Measurements from ENCODE around the gene DENND4B.

The DENND4B gene

DNA sequence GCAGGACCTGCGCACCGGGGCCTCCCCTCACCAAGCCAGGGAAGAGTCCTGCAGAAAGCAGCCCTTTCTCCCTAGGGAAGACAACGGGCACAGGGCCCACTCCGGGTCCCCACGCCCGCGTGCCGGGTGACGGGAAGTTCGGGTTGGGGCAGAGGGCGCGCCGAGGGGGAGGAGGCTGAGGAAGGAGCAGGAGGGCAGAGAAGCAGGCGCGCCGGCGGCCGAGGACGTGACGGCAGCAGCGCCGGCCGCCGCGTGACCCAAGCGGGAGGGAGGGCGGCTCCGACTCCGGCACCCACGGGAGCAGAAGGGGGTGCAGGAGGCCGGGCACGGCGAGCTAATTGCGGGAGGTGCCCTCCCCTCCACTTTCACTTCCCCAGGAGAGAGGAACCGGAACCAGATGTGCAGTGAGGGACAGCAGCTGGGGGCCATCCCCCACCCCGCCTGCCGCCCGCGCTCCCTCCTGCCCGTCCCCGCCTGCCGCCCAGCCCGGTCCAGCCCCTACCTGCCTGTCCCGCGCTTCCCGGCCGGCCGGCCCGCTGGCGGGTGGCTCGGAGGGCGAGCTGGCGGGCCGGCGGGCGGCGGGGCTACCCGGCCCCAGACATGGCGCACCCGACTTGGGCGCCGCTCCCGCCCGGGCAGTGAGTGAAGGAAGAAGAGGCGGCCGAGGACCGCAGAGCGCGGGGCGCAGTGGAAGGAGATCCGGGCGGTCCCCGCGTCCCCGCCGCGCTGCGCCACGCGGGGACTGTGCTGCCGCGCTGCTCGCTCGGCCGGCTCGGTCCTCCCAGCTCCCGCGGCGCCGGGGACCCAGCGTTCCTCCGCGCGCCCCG, 510 bp downstream of the DENND4B start:
- peak; percentile 73 for DNase-seq (ENCODE audit: low spot score)

DNA sequence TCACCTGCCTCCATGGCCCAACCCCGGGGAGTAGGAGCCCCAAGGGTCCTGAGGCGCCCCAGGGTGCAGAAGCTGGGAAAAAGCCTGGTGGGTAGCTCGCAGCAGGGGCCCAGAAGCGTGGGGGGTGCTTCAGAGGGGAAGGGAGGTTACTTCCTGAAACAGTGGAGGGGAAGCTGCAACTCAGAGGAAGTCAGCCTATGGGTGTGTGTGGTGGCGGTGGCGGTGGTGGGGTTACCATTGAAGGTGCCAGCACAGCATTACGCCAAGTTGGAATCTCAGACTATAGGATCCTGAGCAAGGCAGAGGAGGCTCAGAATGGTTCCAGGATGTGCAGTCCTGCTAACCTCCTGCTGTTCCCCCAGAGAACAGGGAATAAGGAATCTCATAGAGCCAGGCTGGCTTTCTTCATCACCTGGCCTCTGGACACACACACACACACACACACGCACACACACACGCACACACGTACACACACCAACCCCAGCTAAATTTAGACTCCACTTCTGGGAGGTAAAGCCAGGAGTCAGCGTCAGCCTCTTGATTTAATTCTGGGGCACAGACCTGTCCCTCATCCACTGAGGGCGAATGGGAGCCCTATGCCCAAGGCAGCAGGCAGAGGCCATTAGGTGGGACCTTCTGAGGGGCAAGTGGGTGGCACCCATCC, 1.3 kb downstream of the DENND4B start:
- DNase-seq (ENCODE audit: low spot score) = peak; percentile 80

DNA sequence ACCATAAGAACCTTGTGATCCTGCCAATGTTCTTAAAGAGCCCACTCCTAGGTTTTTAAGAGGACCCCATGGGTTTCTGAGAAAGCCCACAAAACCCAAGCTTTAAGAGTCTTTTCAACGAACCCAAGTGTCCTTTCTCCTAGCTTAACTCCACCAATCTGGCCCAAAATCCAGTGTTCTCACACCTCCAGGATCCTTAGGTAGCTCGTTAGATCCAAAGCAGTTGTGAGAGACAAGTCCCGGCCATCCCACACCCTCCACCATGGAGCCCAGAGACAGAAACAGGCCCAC, 1.7 kb downstream of the DENND4B start:
- no peak for DNase-seq (ENCODE audit: low spot score)

DNA sequence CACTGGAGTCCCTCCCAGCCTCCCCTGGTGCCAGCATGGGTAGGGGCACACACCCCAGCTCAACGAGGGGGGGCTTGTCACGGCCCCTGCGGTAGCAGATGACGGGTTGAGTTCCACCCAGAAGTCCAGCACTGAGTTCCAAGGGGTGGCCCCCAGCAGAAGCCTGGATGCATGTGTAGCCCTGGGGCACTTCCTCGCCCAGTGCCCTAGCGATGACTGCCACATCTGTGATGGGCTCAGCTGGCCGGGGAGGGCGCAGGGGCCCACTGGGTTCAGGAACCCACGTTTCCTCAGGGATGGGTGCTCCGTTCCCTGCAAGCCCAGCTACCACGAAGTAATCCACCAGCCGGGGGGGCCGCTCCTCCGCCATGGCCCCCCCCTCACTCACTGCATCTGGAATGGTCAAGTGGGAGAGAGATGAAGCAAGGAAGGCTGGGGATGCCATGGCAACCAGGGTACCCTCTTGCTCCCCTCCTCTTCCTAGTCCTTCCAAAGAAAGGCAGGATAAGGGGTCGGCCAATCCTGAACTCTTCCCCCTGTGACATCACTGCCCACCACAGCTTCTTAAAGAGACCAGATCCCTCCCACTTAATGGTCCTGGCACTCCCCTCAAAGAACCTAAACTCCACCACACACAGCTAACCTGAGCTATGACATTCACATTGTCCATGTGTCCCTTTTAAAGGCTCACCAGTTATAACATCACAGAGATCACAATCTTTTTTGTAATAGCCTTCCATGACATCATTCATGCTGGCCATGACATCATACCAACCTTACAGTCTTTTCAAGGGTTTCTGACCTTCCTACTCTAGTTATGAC, 2.3 kb downstream of the DENND4B start:
- DNase-seq (ENCODE audit: low spot score) = no peak

DNA sequence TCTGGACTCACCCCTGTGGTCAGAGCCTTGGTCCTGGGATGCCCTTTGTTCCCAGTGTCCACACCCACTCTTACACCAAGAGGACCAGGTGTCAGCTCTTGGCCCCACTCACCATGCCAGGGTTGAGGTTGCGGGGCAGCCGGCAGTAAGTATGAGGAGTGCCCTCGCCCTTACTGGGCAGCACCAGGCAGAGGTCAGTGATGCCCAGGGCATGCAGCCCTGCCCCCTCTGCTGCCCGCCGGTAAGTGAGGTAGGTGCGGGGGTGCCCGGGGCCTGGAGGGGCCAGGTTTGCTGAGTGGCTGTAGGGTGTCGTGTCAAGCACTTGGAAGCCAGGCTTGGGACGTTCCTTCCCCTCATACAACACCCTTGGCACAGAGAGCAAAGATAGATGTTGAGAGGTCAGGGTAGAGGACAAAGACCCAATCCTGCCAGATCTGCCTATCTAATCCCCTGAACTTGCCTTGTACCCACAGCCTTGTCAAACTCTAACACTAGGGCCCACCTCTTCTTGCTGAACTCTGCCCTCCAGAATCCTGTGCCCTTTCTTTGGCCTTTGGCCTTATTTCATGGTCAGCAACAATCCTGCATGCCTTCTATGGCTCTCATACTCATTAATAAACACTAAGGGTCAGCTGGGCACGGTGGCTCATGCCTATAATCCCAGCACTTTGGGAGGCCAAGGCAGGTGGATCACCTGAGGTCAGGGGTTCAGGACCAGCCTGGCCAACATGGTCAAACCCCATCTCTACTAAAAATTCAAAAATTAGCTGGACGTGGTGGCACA, 3.6 kb downstream of the DENND4B start:
- DNase-seq (ENCODE audit: low spot score) = no peak

DNA sequence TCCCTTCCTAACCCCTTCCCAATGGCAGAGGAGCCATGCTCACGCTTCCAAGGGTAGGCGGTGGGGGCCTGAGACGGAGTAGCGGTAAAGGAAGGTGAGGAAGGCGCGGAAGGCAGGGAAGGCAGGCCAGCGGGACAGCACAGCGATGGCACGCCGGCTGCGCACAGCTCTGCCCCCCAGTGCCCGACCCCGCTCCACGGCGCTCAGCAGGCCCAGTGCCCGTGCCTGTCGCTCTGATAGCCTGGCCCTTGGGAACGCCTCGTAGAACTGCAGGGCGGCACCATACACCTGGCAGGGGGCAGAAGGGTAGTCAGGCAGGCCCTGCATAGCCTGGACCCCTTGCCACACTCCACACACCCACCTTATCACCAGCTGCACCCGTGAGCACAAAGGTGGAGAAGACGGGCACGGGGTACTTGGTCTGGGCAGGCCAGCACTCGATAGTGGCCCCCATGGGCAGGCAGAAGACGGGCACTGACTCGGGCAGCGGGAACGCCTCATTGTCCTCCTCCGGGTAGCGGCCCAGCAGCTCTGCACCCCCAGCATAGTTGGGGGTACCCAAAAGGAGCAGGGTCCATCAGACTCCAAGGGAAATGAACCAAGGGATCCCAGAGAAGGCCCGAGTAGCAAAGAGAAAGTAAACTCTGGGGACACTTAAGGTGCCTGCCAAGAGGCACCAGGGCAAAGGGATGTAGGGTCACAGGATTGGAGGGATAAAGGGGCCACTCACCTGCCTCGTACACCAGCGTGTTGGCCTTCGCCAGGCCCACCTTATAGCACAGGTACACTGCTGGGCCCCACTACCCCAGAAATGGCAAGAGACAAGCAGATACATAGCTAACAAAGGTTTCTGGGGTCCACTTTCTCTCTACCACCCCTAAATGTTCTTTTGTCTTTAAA, 4.4 kb downstream of the DENND4B start:
- DNase-seq (ENCODE audit: low spot score) = no peak

DNA sequence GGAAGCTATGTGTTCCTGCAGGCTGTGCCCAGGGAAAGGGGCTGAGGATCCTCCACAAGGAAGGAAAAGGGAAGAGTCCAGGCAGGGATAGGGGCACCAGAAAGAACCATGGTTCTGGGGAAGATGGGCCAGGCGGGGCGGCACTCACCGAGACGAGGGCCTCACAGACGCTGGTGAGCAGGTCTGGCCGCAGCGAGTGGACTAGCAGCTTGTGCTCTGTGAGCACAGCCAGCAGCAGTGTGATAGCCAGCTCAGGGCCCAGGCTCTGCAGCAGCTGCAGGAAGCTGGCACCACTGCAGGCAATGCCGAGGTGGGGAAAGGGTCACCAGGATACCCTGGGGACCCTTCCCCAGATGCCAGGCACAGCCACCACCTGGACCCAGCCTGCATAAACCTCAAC, 5.8 kb downstream of the DENND4B start:
- DNase-seq (ENCODE audit: low spot score) = no peak

DNA sequence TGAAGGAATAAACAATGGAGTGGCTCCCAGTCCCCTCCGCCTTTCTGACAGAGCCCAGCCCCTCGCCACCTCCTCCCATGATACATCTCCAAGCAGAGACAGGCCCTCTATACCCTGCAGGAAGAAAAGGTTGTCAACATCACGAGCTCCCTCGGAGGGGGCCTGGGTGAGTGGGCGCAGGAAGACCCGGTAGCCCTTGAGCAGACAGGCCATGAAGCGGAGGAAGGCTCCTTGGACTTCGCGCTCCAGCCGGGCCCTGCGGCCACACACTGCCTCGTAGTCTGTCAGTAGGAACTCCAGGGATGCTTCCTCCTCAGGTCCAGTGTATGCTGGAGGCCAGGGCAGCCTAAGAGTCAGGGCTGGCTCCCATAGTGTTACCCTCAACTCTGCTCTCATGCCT, 7.0 kb downstream of the DENND4B start:
- DNase-seq (ENCODE audit: low spot score) = no peak

DNA sequence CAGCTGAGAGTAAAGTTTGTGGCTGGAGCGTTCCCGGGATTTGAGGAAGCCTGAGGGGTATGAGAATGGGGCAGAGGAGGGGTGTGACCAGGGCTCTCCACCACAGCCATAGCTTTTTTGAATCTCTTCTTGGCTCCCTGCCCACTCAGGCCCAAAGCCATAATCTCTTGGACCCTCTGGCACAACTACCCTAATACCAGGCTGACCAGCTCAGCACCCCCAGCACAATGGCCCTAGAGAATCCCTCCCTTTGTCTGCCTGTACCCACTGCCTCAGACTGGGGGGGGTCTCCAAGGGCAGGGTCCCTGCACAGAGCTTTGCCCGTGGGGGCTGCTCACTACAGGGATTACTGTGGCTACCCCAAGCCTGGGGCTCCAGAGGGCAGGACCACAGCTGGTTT, 7.5 kb downstream of the DENND4B start:
- no peak for DNase-seq (ENCODE audit: low spot score)

DNA sequence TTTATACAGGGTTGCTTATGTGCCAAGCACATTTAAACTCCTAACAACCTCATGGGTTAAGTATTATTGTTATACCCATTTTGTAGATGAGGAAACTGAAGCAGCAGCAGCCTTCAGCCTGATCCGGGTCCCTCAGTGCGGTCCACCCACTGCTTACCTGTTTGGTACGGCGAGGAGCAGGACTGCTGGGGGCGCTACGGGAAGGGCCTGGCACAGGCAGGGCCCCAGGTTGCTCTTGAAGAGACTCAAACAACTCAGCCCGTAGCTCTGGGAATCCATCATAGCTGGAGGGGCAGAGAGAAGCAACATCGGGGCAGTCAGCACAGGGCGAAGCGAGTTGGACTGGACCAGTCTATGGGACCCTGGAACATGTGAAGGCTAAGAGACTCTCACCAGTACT, 9.2 kb downstream of the DENND4B start:
- DNase-seq (ENCODE audit: low spot score) = no peak

DNA sequence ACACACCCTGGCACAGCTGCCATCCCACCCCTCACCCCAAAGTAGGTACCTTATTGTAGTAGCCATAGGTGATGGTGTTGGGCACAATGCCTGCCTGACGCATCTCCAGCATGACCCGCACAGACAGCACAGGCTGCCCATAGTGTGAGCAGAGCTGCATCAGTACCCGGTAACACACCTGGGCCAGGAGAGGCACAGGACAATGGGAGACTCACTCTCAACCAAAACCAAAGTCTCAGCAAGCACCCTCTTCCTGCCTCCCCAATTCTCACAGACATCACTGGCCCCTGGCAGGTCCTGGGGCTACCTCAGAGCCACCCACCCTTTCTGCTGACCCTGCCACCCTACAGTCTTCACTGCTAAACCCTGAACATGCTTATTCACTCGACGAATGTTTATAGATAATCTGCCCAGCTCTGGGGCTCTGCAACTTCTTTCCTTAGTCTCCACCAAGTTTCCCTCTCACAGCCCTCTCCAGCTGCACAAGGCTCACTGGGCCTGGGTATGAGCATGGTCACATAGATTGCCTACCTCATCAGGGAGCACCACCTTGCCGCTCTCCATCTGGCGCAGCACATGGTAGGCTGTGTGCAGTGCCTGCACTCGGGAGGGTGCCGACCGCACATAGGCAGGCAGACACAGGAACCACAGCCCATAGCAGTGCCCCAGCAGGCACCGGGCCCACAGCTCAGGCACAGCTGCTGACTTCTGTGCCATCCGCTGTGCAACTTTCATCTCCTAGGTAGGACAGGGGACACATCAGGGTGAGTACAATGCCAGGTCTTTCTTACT, 10.3 kb downstream of the DENND4B start:
- DNase-seq (ENCODE audit: low spot score) = no peak

DNA sequence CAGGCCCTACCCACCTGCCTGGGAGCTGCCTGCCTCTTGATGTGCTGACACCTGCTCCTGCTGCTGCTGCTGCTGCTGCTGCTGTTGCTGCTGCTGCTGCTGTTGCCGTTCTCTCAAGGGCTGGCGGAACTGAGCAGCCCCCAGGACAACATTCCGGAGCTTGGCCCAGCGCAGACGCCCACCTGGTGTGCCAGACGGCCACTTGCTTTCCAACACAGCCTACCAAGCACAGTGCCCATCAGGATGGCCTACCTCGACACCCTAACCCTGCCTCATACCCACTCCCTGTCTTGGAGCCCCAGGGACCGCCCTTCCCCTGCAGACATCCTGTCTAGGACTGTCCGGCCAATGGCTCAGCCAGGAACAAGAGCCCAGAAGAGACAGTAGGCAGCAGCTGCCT, 11.8 kb downstream of the DENND4B start:
- no peak for DNase-seq (ENCODE audit: low spot score)

DNA sequence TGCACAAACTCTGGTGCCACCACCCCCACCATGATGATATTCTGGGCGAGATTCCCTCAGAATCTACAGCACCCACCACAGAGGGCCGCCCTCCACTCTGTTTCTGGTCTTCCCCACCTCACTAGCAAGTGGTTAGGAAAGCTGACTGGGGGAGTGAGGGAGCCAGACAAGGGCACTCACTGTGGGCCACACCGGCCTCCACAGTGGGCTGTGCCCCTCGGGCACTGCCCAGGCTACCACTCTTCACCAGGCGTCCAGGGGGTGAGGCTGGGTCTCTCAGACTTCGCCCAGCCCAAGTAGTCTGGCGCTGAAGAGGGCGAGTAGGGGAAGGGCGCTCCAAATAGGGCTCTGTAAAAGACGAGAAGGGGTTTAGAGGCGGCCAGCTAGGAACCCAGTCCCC, 12.6 kb downstream of the DENND4B start:
- DNase-seq (ENCODE audit: low spot score) = no peak

DNA sequence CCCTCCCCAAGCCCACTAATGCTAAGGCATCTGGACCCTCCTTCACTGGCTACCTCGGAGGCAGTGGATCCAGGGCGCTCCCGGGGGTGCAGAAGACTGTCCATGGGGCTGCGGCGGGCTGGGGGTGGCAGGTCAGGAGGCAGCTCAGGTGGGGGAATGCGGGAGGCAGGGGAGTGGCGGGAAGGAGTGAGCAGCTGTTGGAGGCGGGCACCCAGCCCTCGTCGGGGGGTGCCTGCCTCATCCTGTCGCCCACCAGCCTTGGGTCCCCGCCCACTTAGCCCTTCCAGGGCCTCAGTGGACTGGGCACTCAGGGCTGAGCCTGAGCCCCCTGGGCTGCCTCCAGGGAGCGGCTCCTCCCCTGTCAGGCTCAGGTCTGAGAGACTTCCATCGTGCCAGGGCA, 13.1 kb downstream of the DENND4B start:
- no peak for DNase-seq (ENCODE audit: low spot score)

DNA sequence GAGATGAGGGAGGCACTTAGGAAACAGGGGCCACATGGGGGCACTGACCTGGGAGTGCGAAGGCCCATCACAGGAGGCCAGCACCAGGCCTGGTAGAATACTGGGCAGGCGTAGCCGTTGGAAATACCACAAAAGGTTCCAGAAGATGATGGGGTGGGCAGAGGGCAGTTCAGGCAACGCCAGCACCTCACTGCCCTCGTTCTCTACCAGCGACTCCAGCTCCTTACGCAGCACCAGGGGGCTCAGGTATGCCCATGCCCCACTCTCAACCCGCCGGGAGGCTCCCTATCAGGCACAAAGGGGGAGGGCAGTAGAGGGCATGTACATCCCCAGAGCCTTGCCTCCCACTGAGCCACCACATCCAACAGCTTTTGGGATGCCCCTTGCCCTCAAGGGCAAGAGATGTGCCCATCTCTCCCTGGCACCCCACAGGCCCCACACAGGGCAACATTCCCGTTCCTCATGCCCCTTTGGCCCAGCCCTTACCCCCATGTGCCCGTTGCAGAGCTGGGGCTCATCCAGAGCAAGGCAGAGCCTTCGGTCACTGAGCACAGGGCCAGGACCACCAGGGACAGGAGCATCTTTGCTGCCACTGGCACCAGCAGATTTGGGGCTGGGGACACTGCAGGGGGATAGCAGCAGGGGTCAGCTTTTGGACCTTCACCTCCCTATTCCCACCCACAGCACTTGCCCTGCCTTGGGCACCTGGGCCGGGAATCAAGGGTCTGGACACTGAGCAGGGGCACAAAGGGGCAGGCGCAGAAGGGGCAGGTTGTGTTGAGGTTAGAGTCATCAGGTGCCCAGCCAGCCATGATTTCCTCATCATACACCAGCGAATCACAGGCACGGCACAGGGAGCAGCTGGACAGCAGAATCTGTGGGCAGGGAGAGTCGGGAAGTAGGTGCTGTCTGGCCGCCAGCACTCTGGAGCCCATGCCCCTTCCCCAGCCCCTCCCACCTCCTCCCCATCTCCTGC, 14.1 kb downstream of the DENND4B start:
- no peak for DNase-seq (ENCODE audit: low spot score)

DNA sequence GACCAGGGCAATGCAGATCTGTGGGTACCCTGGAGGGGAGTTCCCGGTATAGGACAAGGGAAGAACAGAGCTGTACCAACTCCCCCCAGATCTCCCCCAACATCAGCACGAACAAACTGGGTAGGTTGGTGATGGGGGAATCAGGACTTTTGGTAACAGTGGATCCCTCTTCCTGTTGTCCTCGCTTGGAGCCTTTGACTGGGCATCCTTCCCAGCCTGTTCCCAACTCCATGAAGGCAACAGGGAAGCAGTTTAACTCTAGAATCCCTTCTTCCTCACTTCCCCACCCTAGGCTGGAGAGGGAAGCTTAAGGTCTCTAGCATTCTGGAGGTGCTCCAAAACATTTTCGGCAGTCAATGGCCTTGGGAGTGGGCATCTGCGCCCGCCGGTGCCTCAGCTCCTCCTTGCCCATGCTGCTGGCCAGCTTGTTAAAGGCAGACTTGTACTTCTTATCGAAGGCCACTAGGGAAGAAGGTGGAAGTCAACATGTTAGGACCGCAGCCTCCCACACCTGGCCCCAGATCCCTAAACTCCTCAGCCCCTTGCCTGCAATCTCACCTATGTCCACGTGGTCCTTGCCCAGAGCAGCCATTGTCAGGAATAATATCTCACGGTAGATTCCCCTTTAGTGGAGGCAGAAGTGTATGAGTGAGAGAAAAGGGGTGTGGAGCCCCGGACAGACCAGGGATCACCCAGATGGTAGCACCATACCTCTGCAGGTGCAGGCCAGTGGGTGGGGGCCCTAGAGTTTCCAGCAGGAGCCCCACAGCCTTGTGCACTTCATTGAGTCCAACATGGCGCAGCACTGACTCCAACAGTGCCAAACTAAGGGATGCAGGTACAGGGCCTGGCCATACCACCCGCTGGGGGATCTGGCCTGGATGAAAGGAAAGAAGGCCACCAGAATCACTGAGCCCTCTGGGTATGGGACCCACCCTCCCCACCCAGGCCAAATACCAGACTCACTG, 16.3 kb downstream of the DENND4B start:
- no peak for DNase-seq (ENCODE audit: low spot score)

DNA sequence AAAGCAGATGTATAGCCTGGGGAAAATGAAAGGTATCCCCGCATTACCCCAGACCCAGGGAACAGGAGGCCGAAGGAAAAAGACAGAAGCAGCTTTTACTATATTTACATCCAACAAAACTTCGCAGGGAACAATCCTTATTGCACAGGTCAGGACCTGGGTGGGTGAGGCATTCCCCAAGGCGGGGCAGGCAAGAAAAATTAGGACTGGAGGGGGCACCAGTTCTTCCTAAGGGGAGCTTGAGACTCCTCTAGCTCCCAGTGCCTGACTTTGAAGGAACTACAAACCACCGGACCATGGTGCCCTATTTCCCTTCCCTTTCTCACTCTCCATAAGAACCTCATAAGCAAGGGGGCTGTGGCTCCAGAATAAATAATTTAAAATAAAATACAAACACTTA, 17.1 kb downstream of the DENND4B start:
- no peak for DNase-seq (ENCODE audit: low spot score)

DNA sequence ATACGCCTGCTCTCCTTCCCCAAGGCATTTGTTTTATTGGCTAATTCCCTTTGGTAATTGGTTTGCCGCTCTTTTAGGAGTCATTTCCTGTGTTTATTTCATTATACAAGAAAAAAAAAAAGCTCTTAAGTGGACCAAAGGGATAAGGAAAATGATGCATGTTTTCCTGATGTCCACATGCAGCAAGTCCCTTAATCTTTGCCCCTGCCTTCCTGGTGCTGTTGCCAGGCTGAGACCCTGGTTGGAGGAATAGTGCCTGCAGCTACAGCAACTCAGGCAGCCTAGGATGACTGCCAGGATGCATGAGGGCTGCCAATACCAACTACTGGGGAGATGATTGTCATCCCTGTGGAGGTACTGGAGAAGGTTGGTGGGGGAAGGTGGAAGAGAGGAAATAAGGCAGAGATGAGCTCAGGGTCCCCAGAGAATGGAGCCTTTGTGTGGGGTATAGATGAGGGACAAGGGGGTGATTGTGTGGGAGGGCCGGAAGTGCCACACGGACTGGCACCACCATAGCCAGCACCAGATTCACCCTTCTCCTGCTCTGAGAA, 17.7 kb downstream of the DENND4B start:
- no peak for DNase-seq (ENCODE audit: low spot score)

Data from CD4-positive, alpha-beta T cell treated with Interleukin-6 at 100 ng/mL for 8 hours (primary cell).